Measurements from ENCODE around the gene FHL2.

FHL2 gene

DNA sequence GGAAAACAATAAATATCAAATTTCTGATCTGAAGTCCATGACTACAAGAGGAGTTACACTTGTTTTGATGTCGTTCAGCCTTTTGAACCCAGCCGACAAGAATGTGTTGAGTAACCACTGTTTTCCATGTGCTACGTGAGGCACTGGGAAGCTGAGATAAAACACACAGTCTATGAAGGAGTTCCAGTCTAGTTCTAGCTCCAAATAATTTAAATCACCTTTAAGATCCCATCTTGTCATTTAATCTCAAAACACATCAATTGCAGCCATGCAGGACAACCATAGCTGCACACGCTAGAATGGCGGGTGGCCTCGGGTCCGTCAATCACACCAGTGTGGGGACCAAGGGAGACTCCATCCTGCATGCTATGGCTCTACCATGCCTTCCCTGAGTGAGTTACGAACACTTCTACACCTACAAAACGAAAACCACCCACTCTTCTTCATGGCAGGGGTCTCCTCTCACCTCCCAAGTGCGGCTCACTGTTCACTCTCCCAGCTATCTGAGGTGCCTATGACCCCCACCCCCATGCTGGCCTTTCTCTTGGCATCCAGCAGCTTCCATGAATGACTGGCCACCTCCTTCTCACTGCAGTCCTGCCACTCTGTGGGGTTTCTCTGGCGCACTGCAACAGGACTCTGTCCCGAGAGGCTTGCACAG, 3.8 kb downstream of the FHL2 start:
- Histone ChIP-seq H3K9me2 (replicated peaks; ENCODE audit: insufficient read depth, low read length) (no peaks in the 10 kb centered on the region), H3F3A (ENCODE audit: insufficient read depth) (no peaks in the 10 kb centered on the region), H3K36me3 (ENCODE audit: low read length) (no peaks in the 10 kb centered on the region), H3K27me3 (ENCODE audit: low read length) (no peaks in the 10 kb centered on the region), H3K9me3 (ENCODE audit: insufficient read depth, low read length) (no peaks in the 10 kb centered on the region), H2AFZ (ENCODE audit: low read depth, low read length, severe bottlenecking) (no peak overlapping the region), H3K4me3 (ENCODE audit: insufficient read depth, low read length, poor library complexity, severe bottlenecking) (no peak overlapping the region), H4K20me1 (ENCODE audit: low read depth, low read length) (no peaks in the 10 kb centered on the region), H3K9ac (ENCODE audit: low read length) (no peak overlapping the region), H3K27ac (ENCODE audit: low read depth, low read length) (no peak overlapping the region), H3K4me2 (ENCODE audit: low read depth, low read length, poor library complexity, severe bottlenecking) (no peak overlapping the region), H3K79me2 (ENCODE audit: insufficient read depth, low read length) (no peaks in the 10 kb centered on the region)
- TF ChIP-seq, protein P1, sequence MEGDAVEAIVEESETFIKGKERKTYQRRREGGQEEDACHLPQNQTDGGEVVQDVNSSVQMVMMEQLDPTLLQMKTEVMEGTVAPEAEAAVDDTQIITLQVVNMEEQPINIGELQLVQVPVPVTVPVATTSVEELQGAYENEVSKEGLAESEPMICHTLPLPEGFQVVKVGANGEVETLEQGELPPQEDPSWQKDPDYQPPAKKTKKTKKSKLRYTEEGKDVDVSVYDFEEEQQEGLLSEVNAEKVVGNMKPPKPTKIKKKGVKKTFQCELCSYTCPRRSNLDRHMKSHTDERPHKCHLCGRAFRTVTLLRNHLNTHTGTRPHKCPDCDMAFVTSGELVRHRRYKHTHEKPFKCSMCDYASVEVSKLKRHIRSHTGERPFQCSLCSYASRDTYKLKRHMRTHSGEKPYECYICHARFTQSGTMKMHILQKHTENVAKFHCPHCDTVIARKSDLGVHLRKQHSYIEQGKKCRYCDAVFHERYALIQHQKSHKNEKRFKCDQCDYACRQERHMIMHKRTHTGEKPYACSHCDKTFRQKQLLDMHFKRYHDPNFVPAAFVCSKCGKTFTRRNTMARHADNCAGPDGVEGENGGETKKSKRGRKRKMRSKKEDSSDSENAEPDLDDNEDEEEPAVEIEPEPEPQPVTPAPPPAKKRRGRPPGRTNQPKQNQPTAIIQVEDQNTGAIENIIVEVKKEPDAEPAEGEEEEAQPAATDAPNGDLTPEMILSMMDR (IDR thresholded peaks at IDR 0.05; ENCODE audit: insufficient read depth, low read length, poor library complexity, severe bottlenecking), result no peak
- TF ChIP-seq EZH2phosphoT487 (conservative IDR thresholded peaks at IDR 0.05; ENCODE audit: low read length), result no peak

DNA sequence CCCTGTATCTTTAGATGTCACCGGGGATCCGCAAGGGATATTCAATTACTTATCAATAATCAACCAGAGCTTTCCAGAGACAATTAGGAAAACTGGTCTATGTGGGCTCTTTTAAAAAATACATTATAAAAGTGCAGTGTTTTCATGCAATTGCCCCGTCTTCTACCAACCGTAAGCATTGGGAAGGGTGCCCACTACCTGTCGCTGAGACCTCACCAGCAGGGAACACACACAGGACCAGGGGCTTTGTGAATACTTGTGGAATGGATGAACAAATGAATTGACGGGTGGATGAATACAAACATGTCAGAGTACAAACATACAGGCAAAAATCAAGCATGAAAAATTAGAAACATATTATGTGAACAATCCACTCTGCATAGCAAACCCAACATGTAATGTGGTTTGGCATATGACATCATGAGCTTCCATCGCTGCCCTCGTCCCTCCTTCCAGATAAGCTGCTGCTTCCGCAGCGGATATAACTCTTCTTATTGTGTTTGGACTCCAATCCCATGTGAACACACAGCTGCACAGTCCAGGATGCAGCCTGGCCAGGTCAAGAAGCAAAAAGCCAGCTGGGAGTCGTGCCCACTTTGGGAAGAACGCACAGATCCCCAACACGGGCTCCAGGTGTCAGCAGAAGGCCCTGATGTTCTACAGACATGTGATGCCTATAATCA, 5.3 kb downstream of the FHL2 start:
- Histone ChIP-seq H3K27ac (ENCODE audit: low read depth, low read length) (no peak overlapping the region), H3K9me2 (replicated peaks; ENCODE audit: insufficient read depth, low read length) (no peaks in the 10 kb centered on the region), H2AFZ (ENCODE audit: low read depth, low read length, severe bottlenecking) (no peak overlapping the region), H3K9me3 (ENCODE audit: insufficient read depth, low read length) (no peaks in the 10 kb centered on the region), H3K36me3 (ENCODE audit: low read length) (no peaks in the 10 kb centered on the region), H3K79me2 (ENCODE audit: insufficient read depth, low read length) (no peaks in the 10 kb centered on the region), H3K4me3 (ENCODE audit: insufficient read depth, low read length, poor library complexity, severe bottlenecking) (no peak overlapping the region), H3K4me2 (ENCODE audit: low read depth, low read length, poor library complexity, severe bottlenecking) (no peak overlapping the region), H3F3A (ENCODE audit: insufficient read depth) (no peaks in the 10 kb centered on the region), H3K9ac (ENCODE audit: low read length) (no peak overlapping the region), H4K20me1 (ENCODE audit: low read depth, low read length) (no peaks in the 10 kb centered on the region), H3K27me3 (ENCODE audit: low read length) (no peaks in the 10 kb centered on the region)
- TF ChIP-seq, protein P1 (IDR thresholded peaks at IDR 0.05; ENCODE audit: insufficient read depth, low read length, poor library complexity, severe bottlenecking), result no peak
- TF ChIP-seq EZH2phosphoT487 (conservative IDR thresholded peaks at IDR 0.05; ENCODE audit: low read length), result no peak

DNA sequence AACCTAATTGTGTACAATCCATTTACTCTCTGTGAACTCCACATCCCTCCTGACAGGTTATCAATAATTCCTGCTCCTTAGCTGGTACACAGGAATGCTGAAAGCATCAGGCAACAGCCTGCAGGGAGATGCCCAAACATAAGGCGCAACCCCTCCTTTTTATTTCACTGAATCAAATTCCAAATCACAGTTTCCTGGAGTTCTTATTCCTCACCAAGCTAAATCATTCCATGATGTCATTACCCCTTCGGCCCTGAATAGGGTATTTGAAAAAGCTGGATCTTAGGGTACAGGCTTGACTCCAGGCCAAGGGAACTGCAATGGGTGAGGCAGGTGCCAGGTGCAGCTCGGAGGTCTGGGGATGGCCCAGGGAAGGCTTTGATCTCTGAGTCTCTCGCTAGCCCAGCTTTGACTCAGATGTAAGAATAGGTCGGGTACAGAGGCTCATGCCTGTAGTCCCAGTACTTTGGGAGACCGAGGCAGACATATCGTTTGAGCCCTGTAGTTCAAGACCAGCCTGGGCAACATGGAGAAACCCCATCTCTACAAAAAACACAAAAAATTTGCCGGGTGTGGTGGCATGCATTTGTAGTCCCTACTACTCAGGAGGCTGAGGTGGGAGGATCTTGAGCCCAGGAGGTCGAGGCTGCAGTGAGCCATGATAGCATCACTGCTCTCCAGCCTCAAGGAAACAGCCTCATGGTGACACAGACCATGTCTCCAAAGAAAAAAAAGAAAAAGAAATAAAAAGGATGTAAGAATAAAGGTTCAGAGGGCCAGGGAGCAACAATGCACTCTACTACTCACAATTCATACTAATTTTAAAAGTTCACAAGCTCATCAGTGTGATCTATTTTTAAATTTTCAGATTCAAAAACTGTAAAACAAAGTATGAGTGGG, 6.8 kb downstream of the FHL2 start:
- no peaks in the 10 kb centered on the region for H3K79me2 ChIP-seq (ENCODE audit: insufficient read depth, low read length)
- H3K27ac ChIP-seq (ENCODE audit: low read depth, low read length), result no peak overlapping the region
- no peak for TF ChIP-seq EZH2phosphoT487 (conservative IDR thresholded peaks at IDR 0.05; ENCODE audit: low read length)
- TF ChIP-seq, protein P1 (IDR thresholded peaks at IDR 0.05; ENCODE audit: insufficient read depth, low read length, poor library complexity, severe bottlenecking), result no peak
- no peaks in the 10 kb centered on the region for H3K9me3 ChIP-seq (ENCODE audit: insufficient read depth, low read length)
- no peak overlapping the region for H3K4me3 ChIP-seq (ENCODE audit: insufficient read depth, low read length, poor library complexity, severe bottlenecking)
- no peak overlapping the region for H3K4me2 ChIP-seq (ENCODE audit: low read depth, low read length, poor library complexity, severe bottlenecking)
- H3F3A ChIP-seq (ENCODE audit: insufficient read depth), result no peaks in the 10 kb centered on the region
- H3K27me3 ChIP-seq (ENCODE audit: low read length), result no peaks in the 10 kb centered on the region
- H3K9me2 ChIP-seq (replicated peaks; ENCODE audit: insufficient read depth, low read length), result no peaks in the 10 kb centered on the region
- H2AFZ ChIP-seq (ENCODE audit: low read depth, low read length, severe bottlenecking), result no peak overlapping the region
- H3K9ac ChIP-seq (ENCODE audit: low read length), result no peak overlapping the region
- no peaks in the 10 kb centered on the region for H4K20me1 ChIP-seq (ENCODE audit: low read depth, low read length)
- no peaks in the 10 kb centered on the region for H3K36me3 ChIP-seq (ENCODE audit: low read length)

Measured in SU-DHL-6 (cell line).